Glutamatergic neuron (in vitro differentiated cells): ENCODE measurements around the gene TMPRSS12. TPM values are rescaled to one million over a fixed set of nuclear protein-coding genes. Genes with fewer than 3 reads are reported as not detected.
"Not testable (repeated sequence)": the region's sequence is repeated elsewhere in the genome, so short reads cannot be mapped to it uniquely, and the experiment has no call there.

Experiments
- DNase-seq: peaks from one replicate; pipeline ENCODE4 v3.0.0; 2022
- H3K27ac Mint-ChIP-seq: one replicate; pipeline ENCODE4 v1.8.0; 2020; ENCODE audit warnings: mild to moderate bottlenecking, mixed read lengths, inconsistent platforms; ENCODE audit not compliant: unreplicated experiment
- H3K27me3 Mint-ChIP-seq: one replicate; pipeline ENCODE4 v1.8.0; 2020; ENCODE audit warnings: mild to moderate bottlenecking, moderate library complexity, mixed read lengths, inconsistent platforms; ENCODE audit not compliant: unreplicated experiment
- H3K36me3 Mint-ChIP-seq: one replicate; pipeline ENCODE4 v1.8.0; 2020; ENCODE audit warnings: mild to moderate bottlenecking, mixed read lengths, inconsistent platforms; ENCODE audit not compliant: unreplicated experiment
- H3K4me1 Mint-ChIP-seq: one replicate; pipeline ENCODE4 v1.8.0; 2020; ENCODE audit warnings: mild to moderate bottlenecking, low read depth, mixed read lengths, inconsistent platforms; ENCODE audit not compliant: unreplicated experiment
- H3K4me3 Mint-ChIP-seq: one replicate; pipeline ENCODE4 v1.8.0; 2020; ENCODE audit warnings: mild to moderate bottlenecking, mixed read lengths, inconsistent platforms; ENCODE audit not compliant: unreplicated experiment
- H3K9me3 Mint-ChIP-seq: one replicate; pipeline ENCODE4 v1.8.0; 2020; ENCODE audit warnings: mild to moderate bottlenecking, moderate library complexity, mixed read lengths, inconsistent platforms; ENCODE audit not compliant: unreplicated experiment
- CTCF ChIP-seq: fragments of 200-600 bp; sonication (generic); IDR thresholded peaks from one replicate; pipeline ENCODE4 v1.5.0; 2021; ENCODE audit not compliant: partially characterized antibody, unreplicated experiment
- total RNA-seq: library from RNA; stranded (reverse); fragmentation: NEBNext Ultra II Directional; extraction: Animal tissue kit (Norgen Biotek cat#: 25700); gene quantifications from one replicate; pipeline ENCODE4 v1.2.1, GENCODE V29; 2021; ENCODE audit not compliant: unreplicated experiment

TMPRSS12 gene
- total RNA-seq, 1 donor from 2014 or later, result not detected

DNA sequence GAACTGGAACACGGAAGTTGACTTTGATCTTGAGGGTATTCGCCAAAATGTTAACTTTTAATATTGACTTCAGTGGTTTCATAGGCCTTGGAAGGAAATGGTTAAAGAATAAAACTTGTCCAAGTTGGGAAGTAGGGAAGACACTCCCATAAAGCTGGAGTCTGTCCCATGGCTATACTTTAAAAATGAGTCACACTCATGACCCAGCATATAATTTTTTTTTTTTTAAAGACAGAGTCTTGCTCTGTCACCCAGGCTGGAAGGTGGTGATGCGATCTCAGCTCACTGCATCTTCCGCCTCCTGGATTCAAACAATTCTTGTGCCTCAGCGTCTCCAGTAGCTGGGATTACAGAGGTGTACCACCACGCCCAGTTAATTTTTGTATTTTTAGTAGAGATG is 19.6 kb downstream of the TMPRSS12 start:
- H3K4me3 Mint-ChIP-seq, result no peak overlapping the region

DNA sequence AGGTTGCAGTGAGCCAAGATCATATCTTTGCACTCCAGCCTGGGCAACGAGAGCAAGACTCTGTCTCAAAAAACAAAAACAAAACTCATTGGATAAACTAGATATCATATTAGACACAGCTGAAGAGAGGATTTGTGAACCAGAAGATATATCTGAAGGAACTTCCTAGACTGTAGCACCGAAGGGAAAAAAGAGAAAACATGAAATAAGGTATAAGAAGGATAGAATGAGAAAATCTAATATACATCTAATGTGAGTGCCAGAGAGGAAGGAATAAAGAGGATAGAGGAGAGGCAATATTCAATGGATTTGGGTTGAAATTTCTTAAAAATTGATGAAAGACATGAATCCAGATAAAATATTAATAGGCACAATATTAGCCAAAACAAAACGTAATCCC is 22.5 kb downstream of the TMPRSS12 start:
- no peak overlapping the region for H3K27ac Mint-ChIP-seq
- no peaks in the 10 kb centered on the region for H3K27me3 Mint-ChIP-seq
- no peaks in the 10 kb centered on the region for H3K4me1 Mint-ChIP-seq
- TF ChIP-seq CTCF, result no peak
- H3K9me3 Mint-ChIP-seq, result peaks cover 4% of the 10 kb centered on the region
- DNase-seq, result no peak
- H3K4me3 Mint-ChIP-seq, result no peak overlapping the region
- peaks cover 18% of the 10 kb centered on the region for H3K36me3 Mint-ChIP-seq

More for the DNA sequence above, 19.6 kb downstream of the TMPRSS12 start:
- Mint-ChIP-seq H3K9me3 (peaks cover 1% of the 10 kb centered on the region), H3K27me3 (no peaks in the 10 kb centered on the region), H3K27ac (no peak overlapping the region), H3K4me1 (no peaks in the 10 kb centered on the region), H3K36me3 (peaks cover 8% of the 10 kb centered on the region)
- no peak for DNase-seq
- no peak for TF ChIP-seq CTCF

DNA sequence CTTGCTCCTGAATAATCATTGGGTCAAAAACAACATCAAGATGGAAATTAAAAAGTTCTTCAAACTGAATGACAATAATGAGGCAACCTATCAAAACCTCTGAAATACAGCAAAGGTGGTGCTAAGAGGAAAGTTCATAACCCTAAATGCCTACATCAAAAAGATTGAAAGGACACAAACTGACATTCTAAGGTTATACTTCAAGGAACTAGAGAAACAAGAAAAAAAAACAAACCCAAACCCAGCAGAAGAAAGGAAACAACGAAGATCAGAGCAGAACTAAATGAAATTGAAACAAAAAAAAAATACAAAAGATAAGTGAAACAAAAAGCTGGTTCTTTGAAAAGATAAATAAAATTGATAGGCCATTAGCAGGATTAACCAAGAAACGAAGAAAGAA is 26.2 kb downstream of the TMPRSS12 start:
- H3K9me3 Mint-ChIP-seq, H3K27ac Mint-ChIP-seq, H3K4me3 Mint-ChIP-seq, H3K4me1 Mint-ChIP-seq, DNase-seq, H3K27me3 Mint-ChIP-seq: not testable (repeated sequence)
- H3K36me3 Mint-ChIP-seq, result peaks cover 18% of the 10 kb centered on the region

- H3K4me3 Mint-ChIP-seq, result no peak overlapping the region
- H3K9me3 Mint-ChIP-seq, result peaks cover 4% of the 10 kb centered on the region
- H3K4me1 Mint-ChIP-seq, result no peaks in the 10 kb centered on the region
- no peaks in the 10 kb centered on the region for H3K27me3 Mint-ChIP-seq
- no peak for DNase-seq
- H3K27ac Mint-ChIP-seq, result no peak overlapping the region
- no peak for TF ChIP-seq CTCF
- peaks cover 5% of the 10 kb centered on the region for H3K36me3 Mint-ChIP-seq
Observed at GRCh38 chr12:50882563-50882962, 39.8 kb downstream of the TMPRSS12 start.

DNA sequence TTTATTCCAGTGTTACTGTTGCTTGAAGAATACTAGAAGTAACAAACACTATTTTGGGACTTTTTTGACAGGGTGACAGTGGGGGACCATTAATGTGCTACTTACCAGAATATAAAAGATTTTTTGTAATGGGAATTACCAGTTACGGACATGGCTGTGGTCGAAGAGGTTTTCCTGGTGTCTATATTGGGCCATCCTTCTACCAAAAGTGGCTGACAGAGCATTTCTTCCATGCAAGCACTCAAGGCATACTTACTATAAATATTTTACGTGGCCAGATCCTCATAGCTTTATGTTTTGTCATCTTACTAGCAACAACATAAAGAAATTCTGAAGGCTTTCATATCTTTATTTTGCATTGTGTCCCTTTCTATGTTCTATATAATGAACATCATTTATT is 44.5 kb downstream of the TMPRSS12 start:
- no peak overlapping the region for H3K4me3 Mint-ChIP-seq
- H3K27ac Mint-ChIP-seq, result no peak overlapping the region

More for the DNA sequence above, 44.5 kb downstream of the TMPRSS12 start:
- peaks cover 4% of the 10 kb centered on the region for H3K9me3 Mint-ChIP-seq
- H3K27me3 Mint-ChIP-seq, result no peaks in the 10 kb centered on the region
- H3K36me3 Mint-ChIP-seq, result peaks cover 5% of the 10 kb centered on the region
- no peaks in the 10 kb centered on the region for H3K4me1 Mint-ChIP-seq
- DNase-seq, result no peak
- no peak for TF ChIP-seq CTCF
